Measurements from ENCODE around the gene KCNAB3. TPM values are rescaled to one million over a fixed set of nuclear protein-coding genes. Genes with fewer than 3 reads are reported as not detected.

KCNAB3 gene
- total RNA-seq, 1 donor from 2014 or later, result not detected

DNA sequence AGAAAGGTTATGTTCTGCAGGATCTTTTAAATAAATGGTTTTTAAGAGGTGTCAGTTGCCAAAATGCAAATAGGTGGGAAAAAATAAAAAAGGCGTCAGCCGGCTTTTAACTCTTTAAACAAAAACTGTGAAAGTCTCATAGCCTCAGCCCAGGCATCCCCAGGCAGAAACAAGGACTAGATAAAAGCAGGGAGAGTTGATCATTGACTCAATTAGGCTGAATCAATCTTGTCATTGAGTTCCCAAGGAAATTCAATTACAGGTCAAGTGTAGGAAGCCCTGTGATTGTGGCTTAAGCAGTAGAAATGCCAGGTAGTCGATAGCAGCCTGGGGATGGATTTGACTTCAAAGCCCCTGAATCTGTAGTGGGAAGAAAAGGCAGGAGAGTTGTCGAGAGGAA is 42.0 kb upstream of the KCNAB3 start:
- intact Hi-C loops (cut with DNase I), result no loop called here
- no peak for DNase-seq (ENCODE audit: low spot score in 2 of 2)
- no peaks in the 10 kb centered on the region for H3K27me3 ChIP-seq
- no peaks in the 10 kb centered on the region for H3K36me3 ChIP-seq
- peaks cover 8 to 18% of the 10 kb centered on the region in 2 donors for H3K9me3 ChIP-seq
- no peak overlapping the region for H3K27ac ChIP-seq
- H3K4me3 ChIP-seq, result no peak overlapping the region
- TF ChIP-seq, protein P1, sequence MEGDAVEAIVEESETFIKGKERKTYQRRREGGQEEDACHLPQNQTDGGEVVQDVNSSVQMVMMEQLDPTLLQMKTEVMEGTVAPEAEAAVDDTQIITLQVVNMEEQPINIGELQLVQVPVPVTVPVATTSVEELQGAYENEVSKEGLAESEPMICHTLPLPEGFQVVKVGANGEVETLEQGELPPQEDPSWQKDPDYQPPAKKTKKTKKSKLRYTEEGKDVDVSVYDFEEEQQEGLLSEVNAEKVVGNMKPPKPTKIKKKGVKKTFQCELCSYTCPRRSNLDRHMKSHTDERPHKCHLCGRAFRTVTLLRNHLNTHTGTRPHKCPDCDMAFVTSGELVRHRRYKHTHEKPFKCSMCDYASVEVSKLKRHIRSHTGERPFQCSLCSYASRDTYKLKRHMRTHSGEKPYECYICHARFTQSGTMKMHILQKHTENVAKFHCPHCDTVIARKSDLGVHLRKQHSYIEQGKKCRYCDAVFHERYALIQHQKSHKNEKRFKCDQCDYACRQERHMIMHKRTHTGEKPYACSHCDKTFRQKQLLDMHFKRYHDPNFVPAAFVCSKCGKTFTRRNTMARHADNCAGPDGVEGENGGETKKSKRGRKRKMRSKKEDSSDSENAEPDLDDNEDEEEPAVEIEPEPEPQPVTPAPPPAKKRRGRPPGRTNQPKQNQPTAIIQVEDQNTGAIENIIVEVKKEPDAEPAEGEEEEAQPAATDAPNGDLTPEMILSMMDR (IDR thresholded peaks at IDR 0.05), result no peak
- no peaks in the 10 kb centered on the region for H3K4me1 ChIP-seq

DNA sequence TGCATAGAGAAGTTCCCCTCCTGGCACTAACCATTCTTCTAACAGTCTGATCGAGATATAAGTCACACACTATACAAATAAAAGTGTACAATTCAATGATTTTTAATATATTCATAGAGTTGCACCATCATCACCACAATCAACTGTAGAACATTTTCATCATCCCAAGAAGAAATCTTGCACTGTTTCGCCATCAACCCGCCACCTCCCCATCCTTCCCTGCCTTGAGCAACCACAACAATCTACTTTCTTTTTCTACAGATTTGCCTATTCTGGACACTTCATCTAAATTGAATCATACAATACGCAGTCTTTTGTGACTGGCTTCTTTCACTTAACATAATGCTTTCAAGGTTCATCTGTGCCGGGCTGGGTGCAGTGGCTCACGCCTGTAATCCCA is 39.8 kb upstream of the KCNAB3 start:
- H3K9me3 ChIP-seq, result peaks cover under 1 to 3% of the 10 kb centered on the region in 2 donors
- no peaks in the 10 kb centered on the region for H3K36me3 ChIP-seq
- no peak for DNase-seq (ENCODE audit: low spot score in 2 of 2)
- H3K4me3 ChIP-seq, result no peak overlapping the region
- TF ChIP-seq, protein P1 (IDR thresholded peaks at IDR 0.05), result no peak
- H3K27ac ChIP-seq, result no peak overlapping the region
- no peaks in the 10 kb centered on the region for H3K4me1 ChIP-seq
- intact Hi-C loops (cut with DNase I), result no loop called here
- H3K27me3 ChIP-seq, result no peaks in the 10 kb centered on the region

DNA sequence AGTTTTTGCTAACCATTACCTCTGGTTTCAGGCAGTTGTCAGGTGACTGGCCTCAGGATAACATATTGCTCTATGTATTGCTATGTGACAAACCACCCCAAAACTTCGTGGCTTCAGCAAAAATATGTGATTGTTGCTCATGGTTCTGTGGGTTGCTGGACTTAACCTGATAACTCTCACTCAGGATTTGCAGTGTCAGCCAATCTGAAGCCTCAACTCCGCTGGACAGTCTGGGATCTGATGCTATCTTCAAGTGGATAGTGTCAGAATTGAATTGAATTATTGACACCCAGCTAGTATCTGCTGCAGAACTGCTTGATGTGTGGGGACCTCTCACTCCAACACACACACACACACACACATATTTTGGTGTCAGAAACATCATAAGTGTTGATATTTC is 38.1 kb upstream of the KCNAB3 start:
- no peak overlapping the region for H3K27ac ChIP-seq
- intact Hi-C loops (cut with DNase I), result no loop called here
- no peaks in the 10 kb centered on the region for H3K27me3 ChIP-seq
- TF ChIP-seq, protein P1 (IDR thresholded peaks at IDR 0.05), result no peak
- no peak for DNase-seq (ENCODE audit: low spot score in 2 of 2)
- H3K9me3 ChIP-seq, result no peaks in the 10 kb centered on the region
- H3K4me3 ChIP-seq, result no peak overlapping the region
- H3K4me1 ChIP-seq, result no peaks in the 10 kb centered on the region
- no peaks in the 10 kb centered on the region for H3K36me3 ChIP-seq

DNA sequence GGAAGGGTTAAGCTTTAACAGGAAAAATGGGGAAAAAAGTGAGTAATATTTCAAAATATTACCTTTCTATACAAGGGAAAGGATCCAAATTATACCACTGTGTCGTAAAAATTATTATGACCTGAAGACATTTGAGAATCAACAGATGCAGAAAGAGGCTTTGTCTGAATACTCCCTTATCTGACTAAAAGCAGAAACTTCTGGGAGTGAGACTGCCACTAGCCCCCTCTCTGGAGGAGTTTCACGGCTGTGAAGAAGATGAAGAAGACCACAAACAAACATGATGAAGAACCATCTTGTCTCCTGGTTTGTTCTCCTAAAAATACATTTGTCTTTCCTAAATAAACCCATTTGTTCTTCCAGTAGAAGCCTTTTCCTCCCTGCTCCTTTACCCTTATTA is 31.8 kb upstream of the KCNAB3 start:
- intact Hi-C loops (cut with DNase I), result no loop called here
- Histone ChIP-seq H3K4me3 (no peak overlapping the region), H3K9me3 (no peaks in the 10 kb centered on the region), H3K4me1 (no peaks in the 10 kb centered on the region), H3K27me3 (no peaks in the 10 kb centered on the region), H3K36me3 (no peaks in the 10 kb centered on the region), H3K27ac (no peak overlapping the region)
- DNase-seq (ENCODE audit: low spot score in 2 of 2), result no peak
- TF ChIP-seq, protein P1 (IDR thresholded peaks at IDR 0.05), result no peak

DNA sequence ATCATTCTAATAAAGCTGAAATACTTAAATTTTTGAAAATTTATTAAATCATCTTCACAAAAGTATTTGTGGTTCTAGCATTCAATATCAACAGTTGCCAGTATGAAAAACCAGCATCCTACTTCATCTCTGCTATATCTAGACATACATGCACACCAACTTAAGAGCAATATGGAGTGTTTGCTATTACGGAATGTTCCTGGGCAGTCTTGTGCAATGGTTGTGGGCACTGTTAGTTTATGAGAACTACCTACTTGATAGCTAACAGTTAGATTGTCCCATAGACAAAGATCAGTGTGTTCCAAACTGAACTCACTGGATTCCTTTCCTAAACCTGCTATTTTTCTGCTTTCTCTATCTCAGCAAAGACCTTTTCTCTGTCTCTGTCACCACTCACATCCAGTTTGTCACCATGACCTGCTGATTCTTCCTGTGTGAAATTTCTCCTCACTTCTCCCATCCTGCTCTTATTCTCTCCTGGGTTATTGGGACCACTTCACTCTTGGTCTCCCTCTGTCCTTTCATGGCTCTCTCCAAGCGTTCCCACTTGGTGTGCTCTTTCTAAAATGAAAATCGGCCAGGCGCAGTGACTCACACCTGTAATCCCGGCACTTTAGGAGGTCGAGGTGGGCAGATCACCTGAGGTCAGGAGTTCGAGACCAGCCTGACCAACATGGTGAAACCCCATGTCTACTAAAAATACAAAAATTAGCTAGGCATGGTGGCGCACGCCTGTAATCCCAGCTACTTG is 30.0 kb upstream of the KCNAB3 start:
- H3K27me3 ChIP-seq, result no peaks in the 10 kb centered on the region
- no peak overlapping the region for H3K4me3 ChIP-seq
- H3K36me3 ChIP-seq, result no peaks in the 10 kb centered on the region
- H3K4me1 ChIP-seq, result no peaks in the 10 kb centered on the region
- intact Hi-C loops (cut with DNase I), result no loop called here
- DNase-seq (ENCODE audit: low spot score in 2 of 2), result no peak
- no peak overlapping the region for H3K27ac ChIP-seq
- TF ChIP-seq, protein P1 (IDR thresholded peaks at IDR 0.05), result no peak
- no peaks in the 10 kb centered on the region for H3K9me3 ChIP-seq
